Central memory CD8-positive, alpha-beta T cell (primary cell): ENCODE results near the gene TFCP2L1.

ENCODE experiments used
- ATAC-seq: fragments of 150-1000 bp; cut with Tn5 transposase; replicated peaks from 2 replicates; pipeline ENCODE4 v1.10.0; 2022; ENCODE audit warnings: mild to moderate bottlenecking, moderate FRiP score, moderate number of reproducible peaks; ENCODE audit not compliant: poor library complexity, severe bottlenecking; ENCODE audit errors: extremely low read depth
- DNase-seq, 2 donors: peaks; one replicate each; pipeline ENCODE4 v3.0.0; 2021; ENCODE audit warnings: low spot score in 2 of 2
- H3K27ac Mint-ChIP-seq: one replicate; pipeline ENCODE4 v1.8.0; 2022; ENCODE audit warnings: low read depth, mild to moderate bottlenecking, moderate library complexity, mixed read lengths
- H3K27me3 Mint-ChIP-seq: one replicate; pipeline ENCODE4 v1.8.0; 2022; ENCODE audit warnings: mixed read lengths
- H3K36me3 Mint-ChIP-seq: one replicate; pipeline ENCODE4 v1.8.0; 2022; ENCODE audit warnings: mild to moderate bottlenecking, moderate library complexity, mixed read lengths; ENCODE audit not compliant: insufficient read depth
- H3K4me1 Mint-ChIP-seq: one replicate; pipeline ENCODE4 v1.8.0; 2022; ENCODE audit warnings: mixed read lengths
- H3K4me3 Mint-ChIP-seq: one replicate; pipeline ENCODE4 v1.8.0; 2022; ENCODE audit warnings: mild to moderate bottlenecking, moderate library complexity, mixed read lengths
- H3K9me3 Mint-ChIP-seq: one replicate; pipeline ENCODE4 v1.8.0; 2022; ENCODE audit warnings: mixed read lengths

TFCP2L1 gene

GRCh38 chr2:121293450-121294325 is 8.7 kb upstream of the TFCP2L1 start:
- DNase-seq (peak in 1 of 2 donors; percentile 25), ATAC-seq (peak; percentile 86)
- H3K27me3 Mint-ChIP-seq: peaks cover 12% of the 10 kb centered on the region
- peaks cover 26% of the 10 kb centered on the region for H3K4me1 Mint-ChIP-seq
- peak overlapping the region; percentile 14 for H3K4me3 Mint-ChIP-seq
- no peaks in the 10 kb centered on the region for H3K9me3 Mint-ChIP-seq
- peaks cover 2% of the 10 kb centered on the region for H3K36me3 Mint-ChIP-seq
- peak overlapping the region; percentile 32 for H3K27ac Mint-ChIP-seq

DNA sequence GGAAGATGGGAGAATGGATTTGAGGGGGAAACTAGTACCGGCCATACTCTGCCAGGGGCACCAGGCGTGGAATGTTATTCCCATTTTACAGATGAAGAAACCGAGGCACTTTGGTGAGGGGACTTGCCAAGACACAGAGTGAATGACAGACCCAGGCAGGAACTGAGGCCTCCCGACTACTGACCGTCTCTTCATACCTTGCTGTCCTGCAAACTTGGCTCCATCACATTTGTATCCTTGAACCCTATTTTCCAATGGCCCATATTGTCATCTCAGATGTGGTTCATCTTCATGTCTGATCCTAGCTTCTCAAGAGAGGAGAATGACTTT is 6.2 kb upstream of the TFCP2L1 start:
- Mint-ChIP-seq H3K9me3 (no peaks in the 10 kb centered on the region), H3K27me3 (peaks cover 20% of the 10 kb centered on the region), H3K36me3 (peaks cover 2% of the 10 kb centered on the region), H3K4me1 (peaks cover 26% of the 10 kb centered on the region), H3K27ac (no peak overlapping the region), H3K4me3 (no peak overlapping the region)
- DNase-seq (no peak), ATAC-seq (no peak)

GRCh38 chr2:121289271-121289670 is 4.3 kb upstream of the TFCP2L1 start:
- Mint-ChIP-seq H3K4me3 (no peak overlapping the region), H3K9me3 (no peaks in the 10 kb centered on the region), H3K4me1 (peaks cover 21% of the 10 kb centered on the region), H3K27me3 (peaks cover 30% of the 10 kb centered on the region), H3K36me3 (peaks cover 2% of the 10 kb centered on the region), H3K27ac (no peak overlapping the region)
- ATAC-seq (no peak), DNase-seq (no peak)

- H3K27me3 Mint-ChIP-seq: peaks cover 37% of the 10 kb centered on the region
- DNase-seq (no peak), ATAC-seq (no peak)
- no peaks in the 10 kb centered on the region for H3K9me3 Mint-ChIP-seq
- peaks cover 20% of the 10 kb centered on the region for H3K4me1 Mint-ChIP-seq
- no peak overlapping the region for H3K4me3 Mint-ChIP-seq
- H3K36me3 Mint-ChIP-seq: peaks cover 2% of the 10 kb centered on the region
- H3K27ac Mint-ChIP-seq: no peak overlapping the region
Measured at GRCh38 chr2:121288454-121289231, 3.6 kb upstream of the TFCP2L1 start.

DNA sequence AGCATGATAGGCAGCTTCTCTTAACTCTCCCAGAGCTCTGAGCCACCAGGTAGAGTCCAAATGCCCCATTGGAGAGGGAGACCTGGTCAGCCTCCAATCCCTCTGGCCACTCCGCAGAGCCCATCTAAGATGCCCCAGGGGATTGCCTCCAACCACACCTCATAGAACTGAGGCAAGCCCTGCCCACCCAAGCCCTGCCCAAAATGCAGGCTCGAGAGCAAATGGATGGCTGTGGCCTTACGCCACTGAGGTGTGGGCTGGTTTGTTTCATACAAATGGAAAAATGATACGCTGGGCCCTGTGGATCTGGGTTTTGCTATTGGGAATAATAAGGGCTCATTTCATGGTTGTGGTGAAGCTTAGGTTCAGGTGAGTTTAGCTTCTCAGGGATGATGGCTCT is 3.0 kb upstream of the TFCP2L1 start:
- no peak overlapping the region for H3K4me3 Mint-ChIP-seq
- peaks cover 43% of the 10 kb centered on the region for H3K27me3 Mint-ChIP-seq
- H3K36me3 Mint-ChIP-seq: peaks cover 2% of the 10 kb centered on the region
- no peaks in the 10 kb centered on the region for H3K9me3 Mint-ChIP-seq
- H3K4me1 Mint-ChIP-seq: peaks cover 13% of the 10 kb centered on the region
- ATAC-seq (no peak), DNase-seq (no peak)
- no peak overlapping the region for H3K27ac Mint-ChIP-seq

- H3K27me3 Mint-ChIP-seq: peaks cover 50% of the 10 kb centered on the region
- peaks cover 2% of the 10 kb centered on the region for H3K36me3 Mint-ChIP-seq
- no peak overlapping the region for H3K27ac Mint-ChIP-seq
- H3K4me3 Mint-ChIP-seq: no peak overlapping the region
- H3K4me1 Mint-ChIP-seq: peaks cover 7% of the 10 kb centered on the region
- ATAC-seq: no peak
- H3K9me3 Mint-ChIP-seq: no peaks in the 10 kb centered on the region
- no peak for DNase-seq
Measured at GRCh38 chr2:121287146-121287798, 2.3 kb upstream of the TFCP2L1 start.

DNA sequence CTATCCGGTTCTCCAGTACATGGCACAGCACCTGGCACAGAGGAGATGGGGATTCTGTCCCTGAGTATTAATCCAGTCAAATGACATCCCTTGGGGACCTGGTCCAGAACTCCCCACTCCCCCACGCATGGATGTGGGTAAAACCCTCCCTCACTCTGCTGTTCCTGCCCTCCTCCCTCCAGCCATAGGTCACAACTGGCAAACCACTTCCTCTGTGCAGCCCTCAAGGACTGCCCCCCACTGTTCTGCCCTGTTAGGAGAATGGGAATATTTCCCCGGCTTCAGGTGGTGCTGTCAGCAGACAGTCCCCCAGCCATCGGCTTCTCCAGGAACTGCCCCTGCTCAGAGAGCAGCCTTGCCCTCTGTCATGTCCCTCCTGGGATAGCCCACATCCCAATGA is 1.5 kb upstream of the TFCP2L1 start:
- peaks cover 7% of the 10 kb centered on the region for H3K4me1 Mint-ChIP-seq
- H3K9me3 Mint-ChIP-seq: no peaks in the 10 kb centered on the region
- ATAC-seq (no peak), DNase-seq (no peak)
- H3K27ac Mint-ChIP-seq: no peak overlapping the region
- H3K36me3 Mint-ChIP-seq: peaks cover 2% of the 10 kb centered on the region
- H3K27me3 Mint-ChIP-seq: peaks cover 49% of the 10 kb centered on the region
- H3K4me3 Mint-ChIP-seq: peak overlapping the region; percentile 78

GRCh38 chr2:121285926-121286325 is 924 bp upstream of the TFCP2L1 start:
- no peaks in the 10 kb centered on the region for H3K9me3 Mint-ChIP-seq
- peak overlapping the region; percentile 86 for H3K27ac Mint-ChIP-seq
- peaks cover 7% of the 10 kb centered on the region for H3K4me1 Mint-ChIP-seq
- no peak for DNase-seq
- H3K27me3 Mint-ChIP-seq: peaks cover 43% of the 10 kb centered on the region
- peak overlapping the region; percentile 78 for H3K4me3 Mint-ChIP-seq
- ATAC-seq: no peak
- peaks cover 2% of the 10 kb centered on the region for H3K36me3 Mint-ChIP-seq

GRCh38 chr2:121283670-121284462 is 1.1 kb downstream of the TFCP2L1 start:
- no peaks in the 10 kb centered on the region for H3K9me3 Mint-ChIP-seq
- H3K4me3 Mint-ChIP-seq: peak overlapping the region; percentile 68
- H3K27ac Mint-ChIP-seq: no peak overlapping the region
- peaks cover 2% of the 10 kb centered on the region for H3K36me3 Mint-ChIP-seq
- DNase-seq: no peak
- peaks cover 7% of the 10 kb centered on the region for H3K4me1 Mint-ChIP-seq
- peaks cover 40% of the 10 kb centered on the region for H3K27me3 Mint-ChIP-seq
- ATAC-seq: no peak

DNA sequence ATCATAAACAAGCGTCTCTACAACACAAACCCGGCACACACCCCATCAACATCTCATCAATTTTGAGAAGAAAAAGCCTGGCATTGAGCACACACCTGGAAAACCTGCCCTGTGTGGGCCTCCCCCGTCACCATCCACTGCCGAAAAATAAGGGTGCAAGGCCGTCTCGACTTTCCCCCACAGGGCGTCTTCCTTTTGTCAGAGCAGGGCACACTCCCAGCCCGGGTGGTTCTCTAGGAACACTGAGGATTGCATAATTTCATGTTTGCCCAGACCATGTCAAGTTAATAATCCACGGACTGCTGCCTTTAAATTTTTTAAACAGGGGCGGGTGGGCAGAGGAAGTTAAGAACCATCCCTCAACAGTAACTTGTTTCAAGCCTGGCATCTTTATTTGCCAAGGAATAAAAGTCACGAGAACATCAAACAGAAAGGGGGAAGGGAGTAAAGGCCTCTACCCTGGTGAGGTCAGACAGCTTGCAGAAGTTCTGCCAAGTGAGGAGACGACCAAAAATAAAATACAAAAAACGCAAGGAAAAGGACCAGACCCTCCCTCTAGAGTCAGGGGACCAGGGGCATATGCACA is 2.1 kb downstream of the TFCP2L1 start:
- Mint-ChIP-seq H3K27me3 (peaks cover 40% of the 10 kb centered on the region), H3K4me1 (peaks cover 7% of the 10 kb centered on the region), H3K36me3 (peaks cover 2% of the 10 kb centered on the region), H3K4me3 (no peak overlapping the region), H3K9me3 (no peaks in the 10 kb centered on the region), H3K27ac (no peak overlapping the region)
- DNase-seq (no peak), ATAC-seq (no peak)

- Mint-ChIP-seq H3K4me3 (no peak overlapping the region), H3K27ac (no peak overlapping the region), H3K27me3 (peaks cover 36% of the 10 kb centered on the region), H3K9me3 (no peaks in the 10 kb centered on the region), H3K36me3 (no peaks in the 10 kb centered on the region), H3K4me1 (peaks cover 7% of the 10 kb centered on the region)
- ATAC-seq: no peak
- DNase-seq: no peak
Measured at GRCh38 chr2:121281694-121282093, 3.3 kb downstream of the TFCP2L1 start.

GRCh38 chr2:121281107-121281506 is 3.9 kb downstream of the TFCP2L1 start:
- no peak for ATAC-seq
- Mint-ChIP-seq H3K27me3 (peaks cover 30% of the 10 kb centered on the region), H3K27ac (no peak overlapping the region), H3K9me3 (no peaks in the 10 kb centered on the region), H3K4me3 (no peak overlapping the region), H3K4me1 (peaks cover 7% of the 10 kb centered on the region), H3K36me3 (no peaks in the 10 kb centered on the region)
- no peak for DNase-seq
